H9 (cell line): ENCODE results near the gene MIPOL1. TPM values are rescaled to one million over a fixed set of nuclear protein-coding genes. Genes with fewer than 3 reads are reported as not detected.

Experiments used
- DNase-seq: peaks from one replicate; pipeline ENCODE4 v3.0.0-alpha.2; 2017
- H2AFZ ChIP-seq: one replicate; pipeline ENCODE4 v1.6.1; 2013; ENCODE audit warnings: mild to moderate bottlenecking, low read length, control low read depth, moderate library complexity
- H2AK5ac ChIP-seq: 2 replicates; pipeline ENCODE4 v1.6.1; 2013; ENCODE audit warnings: low read length, control low read depth, mixed read lengths; ENCODE audit not compliant: insufficient read length
- H2BK120ac ChIP-seq: one replicate; pipeline ENCODE4 v1.6.1; 2013; ENCODE audit warnings: low read depth, mild to moderate bottlenecking, low read length, control low read depth, inconsistent platforms; ENCODE audit not compliant: poor library complexity, severe bottlenecking
- H2BK12ac ChIP-seq: 2 replicates; pipeline ENCODE4 v1.6.1; 2013; ENCODE audit warnings: low read length, control low read depth, mixed read lengths, low read depth; ENCODE audit not compliant: insufficient read length
- H2BK15ac ChIP-seq: 2 replicates; pipeline ENCODE4 v1.6.1; 2013; ENCODE audit warnings: low read depth, low read length, control low read depth
- H2BK20ac ChIP-seq: one replicate; pipeline ENCODE4 v1.6.1; 2013; ENCODE audit warnings: low read depth, mild to moderate bottlenecking, low read length, control low read depth, inconsistent platforms; ENCODE audit not compliant: poor library complexity, severe bottlenecking
- H2BK5ac ChIP-seq: 2 replicates; pipeline ENCODE4 v1.6.1; 2013; ENCODE audit warnings: low read length, control low read depth, mixed read lengths; ENCODE audit not compliant: insufficient read length
- H3K14ac ChIP-seq: 2 replicates; pipeline ENCODE4 v1.6.1; 2013; ENCODE audit warnings: low read length, control low read depth; ENCODE audit not compliant: insufficient read depth
- H3K18ac ChIP-seq: 2 replicates; pipeline ENCODE4 v1.6.1; 2013; ENCODE audit warnings: low read depth, mild to moderate bottlenecking, mixed read lengths, low read length, control low read depth; ENCODE audit not compliant: insufficient read length
- H3K23ac ChIP-seq: 2 replicates; pipeline ENCODE4 v1.6.1; 2013; ENCODE audit warnings: low read length, control low read depth, mixed read lengths, low read depth; ENCODE audit not compliant: insufficient read length
- H3K23me2 ChIP-seq: 2 replicates; pipeline ENCODE4 v1.6.1; 2013; ENCODE audit warnings: low read depth, mild to moderate bottlenecking, mixed read lengths, low read length, control low read depth; ENCODE audit not compliant: insufficient read length, poor library complexity, severe bottlenecking
- H3K27ac ChIP-seq: 2 replicates; pipeline ENCODE4 v1.5.1; 2013; ENCODE audit warnings: low read length, control low read depth, mixed read lengths, low read depth; ENCODE audit not compliant: insufficient read length
- H3K27me3 ChIP-seq: 2 replicates; pipeline ENCODE4 v1.6.1; 2013; ENCODE audit warnings: low read length, control low read depth, inconsistent platforms; ENCODE audit not compliant: insufficient read depth
- H3K4ac ChIP-seq: 2 replicates; pipeline ENCODE4 v1.6.1; 2013; ENCODE audit warnings: low read depth, mild to moderate bottlenecking, control low read depth, inconsistent platforms, low read length, moderate library complexity
- H3K4me1 ChIP-seq: 2 replicates; pipeline ENCODE4 v1.6.1; 2013; ENCODE audit warnings: low read length, control low read depth, inconsistent platforms; ENCODE audit not compliant: insufficient read depth
- H3K4me2 ChIP-seq: 2 replicates; pipeline ENCODE4 v1.6.1; 2013; ENCODE audit warnings: low read length, control low read depth, mixed read lengths; ENCODE audit not compliant: insufficient read length, insufficient read depth
- H3K56ac ChIP-seq: 2 replicates; pipeline ENCODE4 v1.6.1; 2013; ENCODE audit warnings: low read depth, mild to moderate bottlenecking, mixed read lengths, low read length, control low read depth; ENCODE audit not compliant: insufficient read length
- H3K79me1 ChIP-seq: 2 replicates; pipeline ENCODE4 v1.6.1; 2013; ENCODE audit warnings: low read depth, mild to moderate bottlenecking, moderate library complexity, low read length, control low read depth, inconsistent platforms; ENCODE audit not compliant: insufficient read depth, poor library complexity, severe bottlenecking
- H3K79me2 ChIP-seq: 2 replicates; pipeline ENCODE4 v1.6.1; 2013; ENCODE audit warnings: low read length, control low read depth, inconsistent platforms; ENCODE audit not compliant: insufficient read depth
- H3K9ac ChIP-seq: 2 replicates; pipeline ENCODE4 v1.6.1; 2013; ENCODE audit warnings: low read length, control low read depth, mixed read lengths; ENCODE audit not compliant: insufficient read length; ENCODE audit errors: extremely low read depth
- H3K9me3 ChIP-seq: one replicate; pipeline ENCODE4 v1.6.1; 2013; ENCODE audit warnings: low read depth, low read length, inconsistent platforms; ENCODE audit not compliant: control insufficient read depth
- H3T11ph ChIP-seq: one replicate; pipeline ENCODE4 v1.6.1; 2013; ENCODE audit warnings: mild to moderate bottlenecking, low read length, control low read depth, inconsistent platforms
- H4K20me1 ChIP-seq: one replicate; pipeline ENCODE4 v1.6.1; 2013; ENCODE audit not compliant: control insufficient read depth, insufficient read length, insufficient read depth
- H4K5ac ChIP-seq: 2 replicates; pipeline ENCODE4 v1.6.1; 2013; ENCODE audit warnings: low read depth, mild to moderate bottlenecking, mixed read lengths, low read length, control low read depth; ENCODE audit not compliant: insufficient read length
- H4K8ac ChIP-seq: replicated peaks from 2 replicates; pipeline ENCODE4 v1.6.1; 2013; ENCODE audit warnings: low read length, control low read depth, mixed read lengths, low read depth; ENCODE audit not compliant: insufficient read length
- H4K91ac ChIP-seq: 2 replicates; pipeline ENCODE4 v1.6.1; 2013; ENCODE audit warnings: low read depth, mild to moderate bottlenecking, moderate library complexity, mixed read lengths, low read length, control low read depth; ENCODE audit not compliant: insufficient read length
- H3K27ac Mint-ChIP-seq, 3 experiments: 2 replicates in 2 of 3; 3 replicates in 1 of 3; pipeline ENCODE4 v1.8.0; 2020 to 2021; ENCODE audit warnings: mixed read lengths in 3 of 3, mild to moderate bottlenecking in 1 of 3, moderate library complexity in 1 of 3
- H3K27me3 Mint-ChIP-seq: 2 replicates; pipeline ENCODE4 v1.8.0; 2021; ENCODE audit warnings: low read depth, mild to moderate bottlenecking, moderate library complexity, mixed read lengths
- H3K36me3 Mint-ChIP-seq, 3 experiments: 2 replicates in 2 of 3; 3 replicates in 1 of 3; pipeline ENCODE4 v1.8.0; 2020 to 2021; ENCODE audit warnings: low read depth in 3 of 3, mixed read lengths in 3 of 3; ENCODE audit not compliant: insufficient read depth in 1 of 3
- H3K4me1 Mint-ChIP-seq, 2 experiments: 2 replicates each; pipeline ENCODE4 v1.8.0; 2020; ENCODE audit warnings: mixed read lengths in 2 of 2
- H3K4me3 Mint-ChIP-seq, 2 experiments: 2 replicates in 1 of 2; 3 replicates in 1 of 2; pipeline ENCODE4 v1.8.0; 2020 to 2021; ENCODE audit warnings: mild to moderate bottlenecking in 2 of 2, mixed read lengths in 2 of 2, moderate library complexity in 1 of 2
- H3K9me3 Mint-ChIP-seq, 2 experiments: 2 replicates in 1 of 2; 3 replicates in 1 of 2; pipeline ENCODE4 v1.8.0; 2020; ENCODE audit warnings: mild to moderate bottlenecking in 2 of 2, mixed read lengths in 2 of 2, moderate library complexity in 1 of 2
- WGBS: extraction: QIAGEN DNeasy Blood & Tissue Kit; methylation state at CpG from one replicate; pipeline ENCODE4 v1.1.7; 2013; ENCODE audit warnings: missing lambda C conversion rate, low lambda C conversion rate, mixed read lengths; ENCODE audit not compliant: insufficient read length; ENCODE audit errors: extremely low coverage; 5-methylcytosine and 5-hydroxymethylcytosine counted together
- total RNA-seq: library from RNA; stranded (reverse); gene quantifications from 2 replicates; pipeline ENCODE4 v1.2.1, GENCODE V29; 2021
- TF ChIP-seq, protein P1 (sequence below): fragments of 200-600 bp; sonication (generic); conservative IDR thresholded peaks from 3 replicates; pipeline ENCODE4 v1.8.0; 2021; ENCODE audit warnings: antibody characterized with exemption, mild to moderate bottlenecking

The MIPOL1 gene
- total RNA-seq, 1 experiment from 2014 or later = 15.6 TPM

- Histone ChIP-seq H3K18ac (no peak overlapping the region), H4K91ac (no peak overlapping the region), H3K23ac (no peak overlapping the region), H3K23me2 (no peaks in the 10 kb centered on the region), H3K4me1 (no peaks in the 10 kb centered on the region), H3K79me2 (no peaks in the 10 kb centered on the region), H2BK20ac (no peak overlapping the region), H2AK5ac (no peak overlapping the region), H3K4me2 (no peak overlapping the region), H4K8ac (no peak overlapping the region), H3K9me3 (no peaks in the 10 kb centered on the region), H3T11ph (no peak overlapping the region), H2AFZ (no peak overlapping the region), H2BK120ac (no peak overlapping the region), H3K4ac (no peak overlapping the region), H3K9ac (no peak overlapping the region), H3K14ac (no peak overlapping the region), H3K27me3 (no peaks in the 10 kb centered on the region), H4K5ac (no peak overlapping the region), H2BK12ac (no peak overlapping the region), H3K56ac (no peak overlapping the region), H2BK15ac (no peak overlapping the region), H3K27ac (no peak overlapping the region), H3K79me1 (no peaks in the 10 kb centered on the region), H4K20me1 (no peaks in the 10 kb centered on the region), H2BK5ac (no peak overlapping the region)
- no peak overlapping the region for H3K27ac Mint-ChIP-seq
- no peaks in the 10 kb centered on the region for H3K27me3 Mint-ChIP-seq
- no peak for DNase-seq
- H3K4me1 Mint-ChIP-seq = no peaks in the 10 kb centered on the region
- WGBS = no CpG with 5 or more reads among the region's 5 CpGs
- TF ChIP-seq, protein P1, sequence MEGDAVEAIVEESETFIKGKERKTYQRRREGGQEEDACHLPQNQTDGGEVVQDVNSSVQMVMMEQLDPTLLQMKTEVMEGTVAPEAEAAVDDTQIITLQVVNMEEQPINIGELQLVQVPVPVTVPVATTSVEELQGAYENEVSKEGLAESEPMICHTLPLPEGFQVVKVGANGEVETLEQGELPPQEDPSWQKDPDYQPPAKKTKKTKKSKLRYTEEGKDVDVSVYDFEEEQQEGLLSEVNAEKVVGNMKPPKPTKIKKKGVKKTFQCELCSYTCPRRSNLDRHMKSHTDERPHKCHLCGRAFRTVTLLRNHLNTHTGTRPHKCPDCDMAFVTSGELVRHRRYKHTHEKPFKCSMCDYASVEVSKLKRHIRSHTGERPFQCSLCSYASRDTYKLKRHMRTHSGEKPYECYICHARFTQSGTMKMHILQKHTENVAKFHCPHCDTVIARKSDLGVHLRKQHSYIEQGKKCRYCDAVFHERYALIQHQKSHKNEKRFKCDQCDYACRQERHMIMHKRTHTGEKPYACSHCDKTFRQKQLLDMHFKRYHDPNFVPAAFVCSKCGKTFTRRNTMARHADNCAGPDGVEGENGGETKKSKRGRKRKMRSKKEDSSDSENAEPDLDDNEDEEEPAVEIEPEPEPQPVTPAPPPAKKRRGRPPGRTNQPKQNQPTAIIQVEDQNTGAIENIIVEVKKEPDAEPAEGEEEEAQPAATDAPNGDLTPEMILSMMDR = no peak
- peaks cover 14 to 15% of the 10 kb centered on the region in 2 experiments for H3K9me3 Mint-ChIP-seq
- no peak overlapping the region for H3K4me3 Mint-ChIP-seq
- peaks cover 4 to 10% (median 7%) of the 10 kb centered on the region in 3 experiments; a peak in 5 of 7 replicates for H3K36me3 Mint-ChIP-seq
These were observed 352.8 kb downstream of the MIPOL1 start for GRCh38 chr14:37550511-37550910.
